ENCODE data around the gene LIPC. TPM values are rescaled to one million over a fixed set of nuclear protein-coding genes. Genes with fewer than 3 reads are reported as not detected.

Gene LIPC
- total and polyA plus RNA-seq, 7 donors, result 0.36 to 3.0 (median 0.83) TPM; not detected in 2

DNA sequence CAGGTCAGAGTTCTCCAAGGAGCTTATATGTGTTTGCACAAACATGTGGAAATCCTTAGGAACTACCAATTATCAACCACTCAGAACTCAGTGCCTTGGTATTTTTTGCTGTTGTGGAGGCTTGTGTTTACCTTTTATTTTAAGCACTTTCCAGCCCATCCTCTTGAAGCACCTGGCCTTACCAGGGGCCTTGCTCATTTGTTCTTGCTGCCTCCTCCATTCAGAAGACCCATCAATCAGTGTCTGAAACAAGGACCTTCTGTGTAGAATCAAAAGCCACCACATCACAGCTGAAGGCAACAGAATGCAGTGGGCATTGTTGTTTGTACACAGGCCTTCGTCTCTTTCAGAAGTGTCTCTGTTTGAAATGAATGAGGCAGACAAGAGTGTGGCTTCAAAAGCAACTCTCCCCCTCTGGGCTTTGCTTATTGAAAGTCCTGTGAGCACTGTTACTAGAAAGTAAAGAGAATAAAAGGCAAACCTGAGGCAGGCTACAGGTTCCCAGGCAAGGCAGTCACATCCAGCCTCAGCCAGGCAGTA, 24.5 kb upstream of the LIPC start:
- Histone ChIP-seq H3K36me3 (no peaks in the 10 kb centered on the region), H3K27me3 (no peaks in the 10 kb centered on the region), H3K9me3 (no peaks in the 10 kb centered on the region), H3K4me1 (peaks cover 0 to 7% (median 6%) of the 10 kb centered on the region in 4 donors), H3K27ac (no peak overlapping the region), H3K4me3 (no peak overlapping the region)
- intact Hi-C loops (cut with DNase I), result no loop called here
- TF ChIP-seq, protein P1, sequence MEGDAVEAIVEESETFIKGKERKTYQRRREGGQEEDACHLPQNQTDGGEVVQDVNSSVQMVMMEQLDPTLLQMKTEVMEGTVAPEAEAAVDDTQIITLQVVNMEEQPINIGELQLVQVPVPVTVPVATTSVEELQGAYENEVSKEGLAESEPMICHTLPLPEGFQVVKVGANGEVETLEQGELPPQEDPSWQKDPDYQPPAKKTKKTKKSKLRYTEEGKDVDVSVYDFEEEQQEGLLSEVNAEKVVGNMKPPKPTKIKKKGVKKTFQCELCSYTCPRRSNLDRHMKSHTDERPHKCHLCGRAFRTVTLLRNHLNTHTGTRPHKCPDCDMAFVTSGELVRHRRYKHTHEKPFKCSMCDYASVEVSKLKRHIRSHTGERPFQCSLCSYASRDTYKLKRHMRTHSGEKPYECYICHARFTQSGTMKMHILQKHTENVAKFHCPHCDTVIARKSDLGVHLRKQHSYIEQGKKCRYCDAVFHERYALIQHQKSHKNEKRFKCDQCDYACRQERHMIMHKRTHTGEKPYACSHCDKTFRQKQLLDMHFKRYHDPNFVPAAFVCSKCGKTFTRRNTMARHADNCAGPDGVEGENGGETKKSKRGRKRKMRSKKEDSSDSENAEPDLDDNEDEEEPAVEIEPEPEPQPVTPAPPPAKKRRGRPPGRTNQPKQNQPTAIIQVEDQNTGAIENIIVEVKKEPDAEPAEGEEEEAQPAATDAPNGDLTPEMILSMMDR (IDR thresholded peaks at IDR 0.05), result no peak
- TF ChIP-seq EP300 (IDR thresholded peaks at IDR 0.05) (no peak), POLR2A (IDR thresholded peaks at IDR 0.05) (no peak), POLR2AphosphoS5 (IDR thresholded peaks at IDR 0.05) (no peak)
- WGBS, 2 donors, result 86 to 93% methylated on average over 1 of the region's 1 CpG
- DNase-seq, result no peak

GRCh38 chr15:58407778-58408177, 24.0 kb upstream of the LIPC start:
- TF ChIP-seq POLR2A (IDR thresholded peaks at IDR 0.05), result no peak
- no peak for TF ChIP-seq POLR2AphosphoS5 (IDR thresholded peaks at IDR 0.05)
- TF ChIP-seq EP300 (IDR thresholded peaks at IDR 0.05), result no peak
- TF ChIP-seq, protein P1 (IDR thresholded peaks at IDR 0.05), result no peak
- Histone ChIP-seq H3K4me3 (no peak overlapping the region), H3K27me3 (no peaks in the 10 kb centered on the region), H3K36me3 (no peaks in the 10 kb centered on the region), H3K4me1 (peaks cover 0 to 2% (median under 1%) of the 10 kb centered on the region in 4 donors), H3K27ac (no peak overlapping the region), H3K9me3 (no peaks in the 10 kb centered on the region)
- 87 to 88% methylated on average over 4 of the region's 4 CpGs for WGBS, 2 donors
- no peak for DNase-seq
- intact Hi-C loops (cut with DNase I), result no loop called here

- peak overlapping the region in 1 of 4 donors; percentile 11 for H3K4me3 ChIP-seq
- DNase-seq, result no peak
- H3K9me3 ChIP-seq, result no peaks in the 10 kb centered on the region
- intact Hi-C loops (cut with DNase I), result no loop called here
- H3K36me3 ChIP-seq, result no peaks in the 10 kb centered on the region
- TF ChIP-seq POLR2AphosphoS5 (IDR thresholded peaks at IDR 0.05) (no peak), EP300 (IDR thresholded peaks at IDR 0.05) (no peak), POLR2A (IDR thresholded peaks at IDR 0.05) (no peak)
- TF ChIP-seq, protein P1 (IDR thresholded peaks at IDR 0.05), result no peak
- H3K4me1 ChIP-seq, result no peaks in the 10 kb centered on the region
- H3K27ac ChIP-seq, result no peak overlapping the region
- H3K27me3 ChIP-seq, result no peaks in the 10 kb centered on the region
These were observed 21.9 kb upstream of the LIPC start for GRCh38 chr15:58409861-58410260.

DNA sequence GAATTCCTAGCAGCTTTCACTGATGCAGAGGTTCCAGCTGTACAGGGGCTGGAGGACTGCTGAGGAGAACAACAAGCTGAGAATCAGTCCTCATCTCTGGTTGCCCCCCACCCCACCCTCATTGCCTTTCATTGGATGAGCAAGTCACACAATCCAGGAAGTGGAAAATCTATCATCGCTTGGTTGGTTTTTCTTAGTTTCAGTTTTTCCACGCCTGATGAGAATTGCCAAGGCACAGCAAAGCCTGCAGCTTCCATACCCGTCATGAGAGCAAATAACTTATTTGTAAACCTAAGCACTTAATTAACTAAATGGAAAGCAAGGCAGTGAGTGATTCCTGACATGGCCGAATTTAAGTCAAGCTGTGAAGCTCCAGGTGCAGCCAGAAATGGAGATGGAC, 21.4 kb upstream of the LIPC start:
- H3K4me1 ChIP-seq, result no peaks in the 10 kb centered on the region
- H3K9me3 ChIP-seq, result no peaks in the 10 kb centered on the region
- H3K27ac ChIP-seq, result no peak overlapping the region
- TF ChIP-seq, protein P1 (IDR thresholded peaks at IDR 0.05), result no peak
- no peak for TF ChIP-seq POLR2A (IDR thresholded peaks at IDR 0.05)
- no peak for TF ChIP-seq EP300 (IDR thresholded peaks at IDR 0.05)
- no peak for TF ChIP-seq POLR2AphosphoS5 (IDR thresholded peaks at IDR 0.05)
- no peaks in the 10 kb centered on the region for H3K36me3 ChIP-seq
- 54 to 77% methylated on average over 4 of the region's 4 CpGs for WGBS, 2 donors
- peak overlapping the region in 1 of 4 donors; percentile 11 for H3K4me3 ChIP-seq
- intact Hi-C loops (cut with DNase I), result no loop called here
- no peaks in the 10 kb centered on the region for H3K27me3 ChIP-seq
- no peak for DNase-seq

GRCh38 chr15:58413253-58413652, 18.5 kb upstream of the LIPC start:
- intact Hi-C loops (cut with DNase I), result no loop called here
- Histone ChIP-seq H3K36me3 (no peaks in the 10 kb centered on the region), H3K27me3 (no peaks in the 10 kb centered on the region), H3K9me3 (peaks cover 0 to 2% (median 0%) of the 10 kb centered on the region in 4 donors), H3K27ac (no peak overlapping the region), H3K4me3 (no peak overlapping the region), H3K4me1 (no peaks in the 10 kb centered on the region)
- TF ChIP-seq EP300 (IDR thresholded peaks at IDR 0.05) (no peak), POLR2A (IDR thresholded peaks at IDR 0.05) (no peak)
- no peak for DNase-seq
- 96% methylated on average over 3 of the region's 3 CpGs for WGBS, 2 donors

All from sigmoid colon (tissue), 7 donors.